Epidermal melanocyte (primary cell): ENCODE measurements around the gene COQ4.
"Not testable (repeated sequence)": the region's sequence is repeated elsewhere in the genome, so short reads cannot be mapped to it uniquely, and the experiment has no call there.

Experiments
- DNase-seq: peaks from one replicate; pipeline ENCODE4 v3.0.0; 2011; ENCODE audit warnings: low spot score; ENCODE audit not compliant: insufficient read length

The COQ4 gene

GRCh38 chr9:128322404-128323211 lies at the start of gene COQ4, which contains the start of gene TRUB2:
TSS of gene COQ4 (plus strand) at chr9:128322839. CDS start at chr9:128322859, 20 bp downstream.
TSS of gene TRUB2 (minus strand) at chr9:128322447. CDS start at chr9:128322408, 39 bp downstream.
- peak; percentile 96 for DNase-seq

- DNase-seq = no peak
Observed at GRCh38 chr9:128274245-128274644, 48.4 kb upstream of the COQ4 start.

GRCh38 chr9:128275198-128276007 lies 47.2 kb upstream of the COQ4 start, which contains the start of gene GOLGA2:
TSS of gene GOLGA2 (minus strand) at chr9:128276007. CDS start at chr9:128275976, 31 bp downstream.
- peak; percentile 69 for DNase-seq

- DNase-seq = peak; percentile 94
Observed at GRCh38 chr9:128276008-128276573, 46.5 kb upstream of the COQ4 start, which contains the start of gene SWI5. TSS of gene SWI5 (plus strand) at chr9:128276276.

GRCh38 chr9:128276574-128277270 lies 45.9 kb upstream of the COQ4 start:
- DNase-seq = peak; percentile 33

- DNase-seq = not testable (repeated sequence)
Observed at GRCh38 chr9:128279088-128280073, 43.3 kb upstream of the COQ4 start.

- DNase-seq = no peak
Observed at GRCh38 chr9:128280084-128280622, 42.5 kb upstream of the COQ4 start.

GRCh38 chr9:128282500-128282899 lies 40.1 kb upstream of the COQ4 start:
- DNase-seq = no peak

- no peak for DNase-seq
Observed at GRCh38 chr9:128285033-128285784, 37.4 kb upstream of the COQ4 start.

GRCh38 chr9:128286440-128286839 lies 36.2 kb upstream of the COQ4 start:
- no peak for DNase-seq

GRCh38 chr9:128288273-128289004 lies 34.2 kb upstream of the COQ4 start:
- no peak for DNase-seq

GRCh38 chr9:128292009-128292408 lies 30.6 kb upstream of the COQ4 start:
- no peak for DNase-seq

GRCh38 chr9:128293091-128293490 lies 29.5 kb upstream of the COQ4 start:
- DNase-seq = no peak

GRCh38 chr9:128294142-128294541 lies 28.5 kb upstream of the COQ4 start:
- DNase-seq = no peak

- no peak for DNase-seq
Observed at GRCh38 chr9:128296340-128297220, 26.1 kb upstream of the COQ4 start.

GRCh38 chr9:128297221-128297773 lies 25.3 kb upstream of the COQ4 start:
- DNase-seq = no peak
